ENCODE measurements around the gene PHETA2. TPM values are rescaled to one million over a fixed set of nuclear protein-coding genes. Genes with fewer than 3 reads are reported as not detected.

The PHETA2 gene
- total RNA-seq, 1 experiment from 2014 or later, result 4.5 TPM

GRCh38 chr22:42062506-42063170 lies 11.4 kb upstream of the PHETA2 start:
- Histone ChIP-seq H3K9me2 (ENCODE audit: insufficient read depth) (no peaks in the 10 kb centered on the region), H3K9me3 (ENCODE audit: insufficient read depth, low read depth) (no peaks in the 10 kb centered on the region), H3K79me2 (ENCODE audit: low read depth) (no peaks in the 10 kb centered on the region), H2AFZ (no peak overlapping the region), H3F3A (ENCODE audit: insufficient read depth, low read depth) (no peaks in the 10 kb centered on the region), H3K27ac (no peak overlapping the region), H4K20me1 (ENCODE audit: insufficient read depth) (no peaks in the 10 kb centered on the region), H3K4me1 (replicated peaks; ENCODE audit: insufficient read depth) (no peaks in the 10 kb centered on the region), H3K36me3 (ENCODE audit: low read depth) (no peaks in the 10 kb centered on the region), H3K4me2 (no peak overlapping the region), H3K4me3 (no peak overlapping the region), H3K27me3 (ENCODE audit: insufficient read depth, low read depth) (no peaks in the 10 kb centered on the region)
- no peak for DNase-seq
- ChIA-PET POLR2A (ENCODE audit: unreplicated experiment) (no interaction called here), CTCF (no interaction called here)
- no TSS peak for BruUV-seq (replicated peaks)
- intact Hi-C loops (cut with micrococcal nuclease; ENCODE audit: unreplicated experiment), result no loop called here
- TF ChIP-seq CTCF (conservative IDR thresholded peaks at IDR 0.05) (no peak), EZH2 (IDR thresholded peaks at IDR 0.05; ENCODE audit: low read depth) (no peak)

GRCh38 chr22:42064629-42065028 lies 9.4 kb upstream of the PHETA2 start:
- H3K4me1 ChIP-seq (replicated peaks; ENCODE audit: insufficient read depth), result peaks cover 1% of the 10 kb centered on the region; the same call in 1 of the 2 replicates
- no peak overlapping the region for H2AFZ ChIP-seq
- intact Hi-C loops (cut with micrococcal nuclease; ENCODE audit: unreplicated experiment), result no loop called here
- CTCF ChIA-PET, result no interaction called here
- H3K79me2 ChIP-seq (ENCODE audit: low read depth), result no peaks in the 10 kb centered on the region
- H4K20me1 ChIP-seq (ENCODE audit: insufficient read depth), result no peaks in the 10 kb centered on the region
- no peaks in the 10 kb centered on the region for H3K9me3 ChIP-seq (ENCODE audit: insufficient read depth, low read depth)
- no peak for TF ChIP-seq EZH2 (IDR thresholded peaks at IDR 0.05; ENCODE audit: low read depth)
- no peak for TF ChIP-seq CTCF (conservative IDR thresholded peaks at IDR 0.05)
- no TSS peak for BruUV-seq (replicated peaks)
- H3K27me3 ChIP-seq (ENCODE audit: insufficient read depth, low read depth), result no peaks in the 10 kb centered on the region
- H3F3A ChIP-seq (ENCODE audit: insufficient read depth, low read depth), result peaks cover 2% of the 10 kb centered on the region; the same call in 1 of the 2 replicates
- no peak overlapping the region for H3K4me2 ChIP-seq
- H3K36me3 ChIP-seq (ENCODE audit: low read depth), result no peaks in the 10 kb centered on the region
- H3K4me3 ChIP-seq, result no peak overlapping the region
- no peak for DNase-seq
- no peaks in the 10 kb centered on the region for H3K9me2 ChIP-seq (ENCODE audit: insufficient read depth)
- H3K27ac ChIP-seq, result no peak overlapping the region
- POLR2A ChIA-PET (ENCODE audit: unreplicated experiment), result no interaction called here

- DNase-seq, result no peak
- Histone ChIP-seq H3K36me3 (ENCODE audit: low read depth) (no peaks in the 10 kb centered on the region), H3K27me3 (ENCODE audit: insufficient read depth, low read depth) (no peaks in the 10 kb centered on the region), H2AFZ (no peak overlapping the region), H3K9me3 (ENCODE audit: insufficient read depth, low read depth) (no peaks in the 10 kb centered on the region), H3K4me3 (no peak overlapping the region), H3K4me2 (no peak overlapping the region), H3K27ac (no peak overlapping the region), H3K79me2 (ENCODE audit: low read depth) (no peaks in the 10 kb centered on the region), H4K20me1 (ENCODE audit: insufficient read depth) (no peaks in the 10 kb centered on the region), H3K4me1 (replicated peaks; ENCODE audit: insufficient read depth) (peaks cover 8% of the 10 kb centered on the region), H3F3A (ENCODE audit: insufficient read depth, low read depth) (peaks cover 10% of the 10 kb centered on the region; the same call in 1 of the 2 replicates), H3K9me2 (ENCODE audit: insufficient read depth) (no peaks in the 10 kb centered on the region)
- no TSS peak for BruUV-seq (replicated peaks)
- no peak for TF ChIP-seq CTCF (conservative IDR thresholded peaks at IDR 0.05)
- TF ChIP-seq EZH2 (IDR thresholded peaks at IDR 0.05; ENCODE audit: low read depth), result no peak
- CTCF ChIA-PET, result no interaction called here
- intact Hi-C loops (cut with micrococcal nuclease; ENCODE audit: unreplicated experiment), result no loop called here
- POLR2A ChIA-PET (ENCODE audit: unreplicated experiment), result no interaction called here
These were observed 8.5 kb upstream of the PHETA2 start for GRCh38 chr22:42065438-42066125.

Measured in PC-9 (cell line).